T-helper 17 cell (primary cell): Measurements from ENCODE around the gene CFAP99. TPM values are rescaled to one million over a fixed set of nuclear protein-coding genes. Genes with fewer than 3 reads are reported as not detected.
"Not testable (repeated sequence)": the region's sequence is repeated elsewhere in the genome, so short reads cannot be mapped to it uniquely, and the experiment has no call there.

Source experiments
- ATAC-seq: fragments of 150-1000 bp; cut with Tn5 transposase; 2 replicates; pipeline ENCODE4 v1.10.0; 2021; ENCODE audit warnings: mild to moderate bottlenecking, moderate library complexity
- DNase-seq, 3 donors: peaks; one replicate each; pipeline versions ENCODE4 v3.0.0 to v3.0.0-alpha.2; 2020 to 2021
- H3K9me3 ChIP-seq: one replicate; pipeline ENCODE4 v1.7.0; 2013; ENCODE audit warnings: low read length, mild to moderate bottlenecking; ENCODE audit not compliant: control insufficient read depth, poor library complexity, severe bottlenecking
- H3K27ac Mint-ChIP-seq: one replicate; pipeline ENCODE4 v1.8.0; 2022; ENCODE audit warnings: mild to moderate bottlenecking, moderate library complexity, mixed read lengths
- H3K27me3 Mint-ChIP-seq: one replicate; pipeline ENCODE4 v1.8.0; 2022; ENCODE audit warnings: mixed read lengths
- H3K36me3 Mint-ChIP-seq: one replicate; pipeline ENCODE4 v1.8.0; 2022; ENCODE audit warnings: low read depth, mixed read lengths
- H3K4me1 Mint-ChIP-seq: one replicate; pipeline ENCODE4 v1.8.0; 2022; ENCODE audit warnings: mild to moderate bottlenecking, mixed read lengths
- H3K4me3 Mint-ChIP-seq: one replicate; pipeline ENCODE4 v1.8.0; 2022; ENCODE audit warnings: mild to moderate bottlenecking, moderate library complexity, mixed read lengths
- total RNA-seq, 4 donors: library from RNA in 2 of 4; stranded (reverse) in 2 of 4; gene quantifications; one replicate each; pipeline ENCODE4 v1.2.3 and lab custom pipeline; 2022 to 2026

CFAP99 gene
- total RNA-seq, 2 donors from 2014 or later: 0.32 to 0.63 TPM

GRCh38 chr4:2457481-2458295, 38.9 kb downstream of the CFAP99 start:
- Mint-ChIP-seq H3K27me3 (no peaks in the 10 kb centered on the region), H3K27ac (no peak overlapping the region), H3K4me3 (no peak overlapping the region), H3K36me3 (no peaks in the 10 kb centered on the region), H3K4me1 (peaks cover 12% of the 10 kb centered on the region)
- ATAC-seq (no peak), DNase-seq (no peak)
- H3K9me3 ChIP-seq: no peaks in the 10 kb centered on the region

- no peaks in the 10 kb centered on the region for H3K9me3 ChIP-seq
- no peak for DNase-seq
- H3K4me1 Mint-ChIP-seq: peaks cover 14% of the 10 kb centered on the region
- H3K4me3 Mint-ChIP-seq: no peak overlapping the region
- no peaks in the 10 kb centered on the region for H3K36me3 Mint-ChIP-seq
- ATAC-seq: no peak
- H3K27ac Mint-ChIP-seq: no peak overlapping the region
- no peaks in the 10 kb centered on the region for H3K27me3 Mint-ChIP-seq
Observed at GRCh38 chr4:2458546-2459491, 40.1 kb downstream of the CFAP99 start.

GRCh38 chr4:2459589-2460349, 41.0 kb downstream of the CFAP99 start:
- Mint-ChIP-seq H3K4me3 (no peak overlapping the region), H3K36me3 (no peaks in the 10 kb centered on the region), H3K27ac (no peak overlapping the region), H3K4me1 (peaks cover 14% of the 10 kb centered on the region), H3K27me3 (no peaks in the 10 kb centered on the region)
- no peak for ATAC-seq
- no peak for DNase-seq
- H3K9me3 ChIP-seq: no peaks in the 10 kb centered on the region

- no peak for ATAC-seq
- H3K36me3 Mint-ChIP-seq: no peaks in the 10 kb centered on the region
- no peaks in the 10 kb centered on the region for H3K27me3 Mint-ChIP-seq
- H3K9me3 ChIP-seq: no peaks in the 10 kb centered on the region
- H3K27ac Mint-ChIP-seq: peak overlapping the region; percentile 72
- H3K4me1 Mint-ChIP-seq: peaks cover 14% of the 10 kb centered on the region
- no peak for DNase-seq
- peak overlapping the region; percentile 82 for H3K4me3 Mint-ChIP-seq
Observed at GRCh38 chr4:2461246-2461960, 42.6 kb downstream of the CFAP99 start.

- Mint-ChIP-seq H3K4me3 (peak overlapping the region; percentile 82), H3K27me3 (no peaks in the 10 kb centered on the region), H3K27ac (peak overlapping the region; percentile 72), H3K36me3 (no peaks in the 10 kb centered on the region), H3K4me1 (peaks cover 16% of the 10 kb centered on the region)
- ATAC-seq (peak; percentile 98), DNase-seq (peak; percentile 61 to 64 (median 64))
- no peaks in the 10 kb centered on the region for H3K9me3 ChIP-seq
Observed at GRCh38 chr4:2462218-2462991, 43.6 kb downstream of the CFAP99 start.

GRCh38 chr4:2462992-2463762, 44.4 kb downstream of the CFAP99 start:
- H3K9me3 ChIP-seq: no peaks in the 10 kb centered on the region
- peak overlapping the region; percentile 73 for H3K4me3 Mint-ChIP-seq
- H3K36me3 Mint-ChIP-seq: no peaks in the 10 kb centered on the region
- ATAC-seq (no peak), DNase-seq (no peak)
- peaks cover 16% of the 10 kb centered on the region for H3K4me1 Mint-ChIP-seq
- no peaks in the 10 kb centered on the region for H3K27me3 Mint-ChIP-seq
- H3K27ac Mint-ChIP-seq: no peak overlapping the region

- no peak overlapping the region for H3K4me3 Mint-ChIP-seq
- peaks cover 19% of the 10 kb centered on the region for H3K4me1 Mint-ChIP-seq
- no peaks in the 10 kb centered on the region for H3K36me3 Mint-ChIP-seq
- no peak for DNase-seq
- H3K27ac Mint-ChIP-seq: no peak overlapping the region
- no peaks in the 10 kb centered on the region for H3K27me3 Mint-ChIP-seq
- ATAC-seq: no peak
- no peaks in the 10 kb centered on the region for H3K9me3 ChIP-seq
Observed at GRCh38 chr4:2465032-2465431, 46.3 kb downstream of the CFAP99 start.

- not testable (repeated sequence) for H3K4me3 Mint-ChIP-seq, H3K27me3 Mint-ChIP-seq, DNase-seq, H3K27ac Mint-ChIP-seq, H3K36me3 Mint-ChIP-seq, ATAC-seq, H3K9me3 ChIP-seq
- H3K4me1 Mint-ChIP-seq: peaks cover 25% of the 10 kb centered on the region
Observed at GRCh38 chr4:2465544-2465943, 46.8 kb downstream of the CFAP99 start.

GRCh38 chr4:2468456-2469191, 49.9 kb downstream of the CFAP99 start, which contains the start of gene RNF4:
Gene RNF4, plus strand, starts transcription at chr4:2469106. Its CDS starts 21,388 bp downstream, at chr4:2490494.
- Mint-ChIP-seq H3K27ac (peak within 1 kb of the TSS; percentile 97), H3K4me1 (peaks cover 29% of the 10 kb centered on the region)
- peak; percentile 85 for ATAC-seq

GRCh38 chr4:2469192-2469984, 50.6 kb downstream of the CFAP99 start:
- Mint-ChIP-seq H3K4me1 (peaks cover 31% of the 10 kb centered on the region), H3K4me3 (peak overlapping the region; percentile 96), H3K36me3 (no peaks in the 10 kb centered on the region), H3K27ac (peak overlapping the region; percentile 97), H3K27me3 (no peaks in the 10 kb centered on the region)
- no peaks in the 10 kb centered on the region for H3K9me3 ChIP-seq
- peak; percentile 66 for ATAC-seq
- DNase-seq: peak; percentile 65 to 70 (median 65)

More at GRCh38 chr4:2468456-2469191, 49.9 kb downstream of the CFAP99 start, which contains the start of gene RNF4:
- H3K36me3 Mint-ChIP-seq: no peaks in the 10 kb centered on the region
- H3K4me3 Mint-ChIP-seq: peak within 1 kb of the TSS; percentile 96
- H3K27me3 Mint-ChIP-seq: no peaks in the 10 kb centered on the region
- H3K9me3 ChIP-seq: no peaks in the 10 kb centered on the region
- DNase-seq: peak; percentile 88 to 93 (median 88)
